Large intestine (tissue), 3 donors: ENCODE data around the gene ZNF428. TPM values are rescaled to one million over a fixed set of nuclear protein-coding genes. Genes with fewer than 3 reads are reported as not detected.
"Not testable (repeated sequence)": the region's sequence is repeated elsewhere in the genome, so short reads cannot be mapped to it uniquely, and the experiment has no call there.

ENCODE experiments used
- DNase-seq, 2 donors: peaks; one replicate each; pipeline versions ENCODE4 v3.0.0 to v3.0.0-alpha.2; 2013
- H3K27ac ChIP-seq: one replicate; pipeline ENCODE4 v1.5.1; 2013; ENCODE audit warnings: low read length
- H3K27me3 ChIP-seq: 2 replicates; pipeline ENCODE4 v1.6.1; 2013; ENCODE audit warnings: low read length; ENCODE audit not compliant: control insufficient read depth, insufficient read depth
- H3K36me3 ChIP-seq: 2 replicates; pipeline ENCODE4 v1.6.1; 2013; ENCODE audit warnings: low read length; ENCODE audit not compliant: control insufficient read depth, insufficient read depth
- H3K4me1 ChIP-seq: one replicate; pipeline ENCODE4 v1.6.1; 2013; ENCODE audit warnings: low read length; ENCODE audit not compliant: control insufficient read depth, insufficient read depth
- H3K4me3 ChIP-seq: one replicate; pipeline ENCODE4 v1.5.1; 2013; ENCODE audit warnings: low read length
- H3K9me3 ChIP-seq: one replicate; pipeline ENCODE4 v1.6.1; 2013; ENCODE audit warnings: mild to moderate bottlenecking, low read depth, low read length, moderate library complexity; ENCODE audit not compliant: control insufficient read depth
- WGBS: methylation state at CpG from one replicate; pipeline ENCODE4 v1.1.5; 2013; ENCODE audit warnings: low lambda C conversion rate; ENCODE audit not compliant: insufficient coverage; 5-methylcytosine and 5-hydroxymethylcytosine counted together
- polyA plus RNA-seq: library from polyadenylated mRNA; unstranded; fragments of 120-200 nt; gene quantifications from one replicate; pipeline ENCODE4 v1.2.1, GENCODE V29; 2013

The ZNF428 gene
- polyA plus RNA-seq, 1 donor: 40.4 TPM

DNA sequence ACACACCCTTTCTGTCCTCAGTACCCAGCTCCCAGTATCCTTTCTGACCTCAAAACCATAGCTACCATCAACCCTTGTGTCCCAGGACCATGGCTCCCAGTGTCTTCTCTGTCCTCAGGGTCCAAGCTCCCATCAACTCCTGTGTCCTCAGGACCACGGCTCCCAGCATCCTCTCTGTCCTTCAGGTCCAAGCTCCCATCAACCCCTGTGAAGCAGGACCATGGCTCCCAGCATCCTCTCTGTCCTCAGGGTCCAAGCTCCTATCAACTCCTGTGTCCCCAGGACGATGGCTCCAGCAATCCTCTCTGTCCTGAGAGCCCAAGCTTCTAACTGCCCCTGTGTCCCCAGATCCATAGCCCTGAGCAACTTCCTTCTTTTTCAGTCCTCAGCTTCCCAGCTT lies 21.9 kb upstream of the ZNF428 start:
- no peak overlapping the region for H3K27ac ChIP-seq
- no CpG with 5 or more reads among the region's 2 CpGs for WGBS
- no peaks in the 10 kb centered on the region for H3K9me3 ChIP-seq
- DNase-seq: no peak
- H3K4me1 ChIP-seq: peaks cover 4% of the 10 kb centered on the region
- H3K36me3 ChIP-seq: no peaks in the 10 kb centered on the region
- peaks cover 29% of the 10 kb centered on the region for H3K27me3 ChIP-seq
- H3K4me3 ChIP-seq: no peak overlapping the region

DNA sequence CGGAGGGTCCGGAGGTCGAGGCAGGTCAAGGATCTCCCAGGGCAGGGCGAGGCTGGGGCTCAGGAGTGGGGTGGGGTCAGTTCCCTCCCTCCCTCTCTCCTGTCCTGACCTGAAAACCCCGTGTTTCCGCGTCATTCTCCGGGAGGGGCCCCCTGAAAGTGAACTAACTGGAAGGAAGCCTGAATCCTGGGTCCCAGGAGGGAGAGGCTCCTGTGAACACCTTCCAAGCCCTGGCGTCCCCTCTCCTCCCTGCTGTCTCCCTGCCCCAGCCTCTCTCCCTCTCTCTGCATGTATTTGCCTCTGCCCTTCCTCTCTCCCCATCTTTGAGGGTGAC lies 21.0 kb upstream of the ZNF428 start:
- H3K27ac ChIP-seq: no peak overlapping the region
- WGBS: no CpG with 5 or more reads among the region's 9 CpGs
- no peak for DNase-seq

DNA sequence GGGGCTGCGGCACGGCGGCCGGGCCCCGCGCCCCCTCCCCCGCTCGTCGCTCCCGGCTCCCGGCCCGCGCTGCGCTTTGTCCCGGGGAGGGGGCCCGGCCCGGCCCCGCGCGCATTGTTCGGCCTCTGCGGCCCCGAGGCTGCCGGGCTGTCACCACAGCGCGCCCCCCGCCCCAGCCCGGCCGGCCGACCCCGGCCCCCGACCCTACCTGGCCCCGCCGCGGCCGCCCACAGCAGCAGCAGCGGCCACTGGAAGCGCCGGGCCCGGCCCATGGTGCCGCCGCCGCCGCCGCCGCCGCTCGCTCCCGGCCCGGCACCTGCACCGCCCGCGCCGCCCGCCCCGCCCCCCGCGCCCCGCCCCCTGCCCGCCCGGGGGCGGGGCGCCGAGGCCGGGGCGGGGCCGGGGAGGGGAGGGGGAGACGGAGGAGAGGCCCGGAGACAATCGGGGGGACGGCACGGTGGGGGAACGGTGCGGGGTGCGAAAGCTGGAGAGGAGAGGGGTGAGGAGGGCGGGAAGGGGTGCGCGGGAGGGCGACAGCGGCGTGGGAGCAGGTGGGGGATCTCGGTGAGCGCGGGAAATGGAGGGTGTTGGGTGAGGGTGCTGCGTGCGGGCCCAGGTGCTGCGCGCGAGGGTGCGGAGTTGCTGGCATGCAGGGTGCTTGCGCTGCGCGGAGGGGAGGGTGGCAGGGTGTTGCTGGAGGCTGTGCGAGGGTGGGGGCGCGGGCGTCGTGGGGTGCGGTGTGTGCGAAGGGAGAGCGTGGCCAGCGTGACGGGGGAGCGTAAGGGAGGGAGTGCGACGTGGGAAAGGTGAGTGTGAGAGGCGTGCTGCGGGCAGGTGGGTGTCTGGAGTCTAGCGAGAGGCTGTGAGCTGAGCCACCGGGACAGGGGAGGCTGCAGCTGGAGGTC lies 20.3 kb upstream of the ZNF428 start, which contains the start of gene CADM4:
TSS of gene CADM4 (minus strand) at position 332 of the 905 bp plus-strand sequence. CDS start at position 272, 60 bp downstream.
- WGBS: no CpG with 5 or more reads among the region's 110 CpGs
- Histone ChIP-seq H3K27ac (no peak within 1 kb of the TSS), H3K36me3 (no peaks in the 10 kb centered on the region), H3K4me1 (peaks cover 10% of the 10 kb centered on the region), H3K27me3 (peaks cover 29% of the 10 kb centered on the region), H3K4me3 (peak within 1 kb of the TSS; percentile 43), H3K9me3 (no peaks in the 10 kb centered on the region)
- peak in 1 of 2 donors; percentile 63 for DNase-seq

More for the DNA sequence above, 21.0 kb upstream of the ZNF428 start:
- peaks cover 29% of the 10 kb centered on the region for H3K27me3 ChIP-seq
- H3K4me3 ChIP-seq: peak overlapping the region; percentile 43
- no peaks in the 10 kb centered on the region for H3K36me3 ChIP-seq
- H3K4me1 ChIP-seq: peaks cover 4% of the 10 kb centered on the region
- H3K9me3 ChIP-seq: no peaks in the 10 kb centered on the region

DNA sequence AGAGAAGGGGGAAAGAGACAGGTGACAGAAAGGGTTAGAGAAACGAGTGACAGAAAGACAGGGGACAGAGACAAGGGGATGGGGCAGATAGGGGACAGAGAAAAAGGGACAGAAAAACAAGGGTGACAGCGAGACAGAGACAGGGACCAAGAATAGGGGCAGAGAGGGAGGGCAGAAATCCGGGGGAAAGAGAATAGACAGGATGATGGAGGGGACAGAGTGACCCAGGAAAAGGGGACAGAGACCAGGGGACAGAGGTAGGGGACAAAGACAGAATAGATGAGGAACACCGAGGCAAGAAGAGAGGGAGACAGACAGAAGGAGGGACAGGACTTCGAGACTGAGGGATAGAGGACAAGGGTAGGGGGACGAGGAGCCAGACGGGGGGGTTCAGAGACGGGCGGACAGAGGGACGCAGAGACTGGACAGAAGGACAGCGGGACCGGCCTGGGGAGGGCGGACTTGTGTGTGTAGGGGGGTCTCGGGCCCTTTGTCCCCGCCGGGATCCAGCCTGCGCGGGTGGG lies 19.6 kb upstream of the ZNF428 start:
- no peaks in the 10 kb centered on the region for H3K9me3 ChIP-seq
- WGBS: 13% methylated on average over 4 of the region's 18 CpGs
- no peak overlapping the region for H3K27ac ChIP-seq
- peaks cover 14% of the 10 kb centered on the region for H3K4me1 ChIP-seq
- no peaks in the 10 kb centered on the region for H3K36me3 ChIP-seq
- peaks cover 29% of the 10 kb centered on the region for H3K27me3 ChIP-seq
- no peak for DNase-seq
- no peak overlapping the region for H3K4me3 ChIP-seq

DNA sequence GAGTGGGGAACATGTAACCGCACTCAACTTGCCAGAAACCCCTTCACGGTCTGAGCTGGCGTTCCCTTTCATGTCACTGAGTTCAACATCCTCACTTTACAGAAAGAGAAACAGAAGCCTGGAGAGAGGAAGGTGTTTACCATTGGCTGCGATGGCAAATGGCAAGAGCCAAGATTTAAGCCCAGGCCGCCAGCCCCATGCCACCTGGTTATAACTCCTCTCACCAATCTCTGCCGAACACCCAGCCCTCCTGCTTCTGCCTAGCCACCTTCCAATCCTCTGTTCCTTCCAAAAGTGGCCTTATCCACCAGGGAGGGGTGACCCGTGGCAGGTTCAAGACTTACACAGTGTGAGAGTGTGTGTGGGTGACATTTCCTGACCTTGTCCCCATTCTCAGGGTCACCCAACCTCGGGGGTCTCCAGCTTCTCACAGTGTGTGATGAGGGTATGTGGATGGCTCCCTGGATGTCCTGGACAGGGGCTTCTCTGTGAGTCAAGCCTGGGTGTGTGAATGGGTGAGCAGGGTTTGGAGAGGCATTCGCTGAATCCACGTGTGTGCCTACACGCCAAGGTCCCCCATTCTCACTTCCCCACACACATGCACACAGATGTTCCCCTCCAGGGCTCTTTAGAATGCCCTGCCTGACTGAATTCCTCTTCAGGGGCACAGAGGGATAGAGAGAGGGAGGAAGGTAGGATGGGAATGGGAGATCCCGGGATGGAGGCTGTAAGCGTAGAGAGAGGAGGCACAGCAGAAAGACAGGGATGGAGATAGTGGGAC lies 19.0 kb upstream of the ZNF428 start:
- Histone ChIP-seq H3K27me3 (peaks cover 29% of the 10 kb centered on the region), H3K9me3 (no peaks in the 10 kb centered on the region), H3K4me1 (peaks cover 14% of the 10 kb centered on the region), H3K27ac (no peak overlapping the region), H3K36me3 (no peaks in the 10 kb centered on the region), H3K4me3 (no peak overlapping the region)
- WGBS: 80% methylated on average over 1 of the region's 13 CpGs
- no peak for DNase-seq

DNA sequence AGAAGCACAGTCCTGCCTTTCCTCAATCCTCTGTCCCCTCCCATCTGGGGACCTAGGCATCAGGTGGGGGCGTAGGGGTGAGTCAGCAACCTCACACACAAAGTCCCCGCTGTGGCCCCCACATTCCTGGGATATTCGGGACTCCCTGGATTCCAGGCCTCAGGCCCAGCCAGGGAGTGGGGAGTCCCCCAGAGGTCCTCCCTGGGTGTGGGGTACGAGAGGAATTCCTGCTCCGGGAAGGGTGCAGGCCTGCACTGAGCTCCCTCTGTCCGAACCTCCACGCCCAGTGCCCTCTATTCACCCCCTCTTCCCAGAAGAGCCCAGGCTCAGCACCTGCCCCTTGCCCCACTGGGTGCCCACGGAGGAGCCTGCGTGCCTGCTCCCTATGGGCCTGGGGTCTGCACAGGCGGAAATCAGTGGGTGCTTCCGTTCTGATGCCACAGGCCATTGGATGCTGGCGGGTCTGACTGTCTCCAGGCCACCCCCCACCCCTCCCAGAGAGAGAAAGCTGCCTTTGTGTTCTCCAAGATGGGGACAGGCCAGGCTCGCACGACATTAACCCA lies 16.8 kb upstream of the ZNF428 start:
- Histone ChIP-seq H3K27me3 (peaks cover 25% of the 10 kb centered on the region), H3K9me3 (no peaks in the 10 kb centered on the region), H3K27ac (no peak overlapping the region), H3K4me3 (no peak overlapping the region), H3K36me3 (no peaks in the 10 kb centered on the region), H3K4me1 (peaks cover 14% of the 10 kb centered on the region)
- peak in 1 of 2 donors; percentile 8 for DNase-seq
- no CpG with 5 or more reads among the region's 14 CpGs for WGBS

DNA sequence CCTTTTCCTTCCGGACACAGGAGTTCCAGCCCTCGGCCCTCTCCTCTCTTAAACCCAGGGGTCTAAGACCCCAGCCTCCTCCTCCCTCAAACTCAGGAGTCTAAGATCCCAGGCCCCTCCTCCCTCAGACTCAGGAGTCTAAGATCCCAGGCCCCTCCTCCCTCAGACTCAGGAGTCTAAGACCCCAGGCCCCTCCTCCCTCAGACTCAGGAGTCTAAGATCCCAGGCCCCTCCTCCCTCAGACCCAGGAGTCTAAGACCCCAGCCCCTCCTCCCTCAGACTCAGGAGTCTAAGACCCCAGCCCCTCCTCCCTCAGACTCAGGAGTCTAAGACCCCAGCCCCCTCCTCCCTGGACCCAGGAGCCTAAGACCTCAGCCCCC lies 16.1 kb upstream of the ZNF428 start:
- H3K27ac ChIP-seq, H3K9me3 ChIP-seq, DNase-seq, H3K36me3 ChIP-seq: not testable (repeated sequence)
- Histone ChIP-seq H3K4me1 (peaks cover 14% of the 10 kb centered on the region), H3K27me3 (peaks cover 23% of the 10 kb centered on the region), H3K4me3 (peak overlapping the region; percentile 43)
- WGBS: no CpG with 5 or more reads among the region's 2 CpGs

DNA sequence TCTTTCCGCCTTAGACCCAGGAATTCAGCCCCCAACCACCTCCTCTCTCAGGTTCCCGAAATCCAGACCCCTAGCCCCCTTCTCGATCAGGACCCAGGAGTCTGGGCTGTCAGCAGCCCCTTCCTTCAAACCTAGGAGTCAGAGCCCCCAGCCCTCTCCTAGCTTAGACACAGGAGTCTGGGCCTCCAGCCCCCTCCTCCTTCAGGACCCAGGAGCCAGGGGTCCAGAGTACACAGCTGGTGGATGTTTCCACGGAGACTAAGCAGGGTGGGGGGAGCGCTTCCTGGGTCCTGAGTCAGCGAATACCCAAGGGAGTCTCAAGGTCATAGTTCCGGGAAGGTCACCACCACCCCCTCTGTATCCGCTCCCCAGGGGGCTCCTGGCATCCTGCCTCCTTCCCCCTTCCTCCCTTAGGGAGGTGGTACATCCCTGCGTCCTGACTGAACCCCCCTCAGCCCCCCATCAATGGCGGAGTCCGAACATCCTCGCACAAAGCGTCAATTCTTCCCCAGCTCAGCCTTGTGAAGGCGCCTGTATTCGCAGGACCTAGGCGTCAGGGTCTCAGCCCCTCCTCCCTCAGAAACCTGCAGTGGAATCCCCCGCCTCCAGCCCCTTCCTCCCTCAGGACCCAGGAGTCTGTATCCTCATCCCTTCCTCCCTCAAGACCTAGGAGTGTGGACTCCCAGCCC lies 15.6 kb upstream of the ZNF428 start:
- Histone ChIP-seq H3K4me3 (peak overlapping the region; percentile 43), H3K36me3 (no peaks in the 10 kb centered on the region), H3K27me3 (peaks cover 18% of the 10 kb centered on the region), H3K9me3 (no peaks in the 10 kb centered on the region), H3K27ac (no peak overlapping the region), H3K4me1 (peaks cover 10% of the 10 kb centered on the region)
- peak; percentile 64 to 81 for DNase-seq
- no CpG with 5 or more reads among the region's 17 CpGs for WGBS

DNA sequence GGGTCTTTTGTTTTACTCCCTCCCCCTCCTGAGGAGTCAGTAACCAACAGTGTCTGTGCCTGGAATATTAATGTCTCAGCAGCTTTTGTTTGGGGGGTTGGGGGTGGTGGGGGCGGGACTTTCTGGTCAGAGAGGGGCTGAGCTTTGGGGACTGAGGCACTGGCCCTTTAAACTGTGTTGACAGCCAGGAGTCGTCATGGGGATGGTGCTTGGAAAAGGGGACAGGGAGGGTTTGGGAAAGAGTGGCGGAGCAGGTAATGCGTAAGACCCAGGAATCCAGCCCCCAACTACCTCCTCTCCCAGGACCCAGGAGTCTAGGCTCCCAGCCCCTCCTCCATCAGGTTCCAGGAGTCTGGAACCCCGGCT lies 15.1 kb upstream of the ZNF428 start:
- Histone ChIP-seq H3K4me1 (peaks cover 10% of the 10 kb centered on the region), H3K27ac (no peak overlapping the region), H3K9me3 (no peaks in the 10 kb centered on the region), H3K27me3 (peaks cover 15% of the 10 kb centered on the region), H3K36me3 (no peaks in the 10 kb centered on the region), H3K4me3 (peak overlapping the region; percentile 43)
- DNase-seq: peak in 1 of 2 donors; percentile 12
- WGBS: no CpG with 5 or more reads among the region's 5 CpGs

DNA sequence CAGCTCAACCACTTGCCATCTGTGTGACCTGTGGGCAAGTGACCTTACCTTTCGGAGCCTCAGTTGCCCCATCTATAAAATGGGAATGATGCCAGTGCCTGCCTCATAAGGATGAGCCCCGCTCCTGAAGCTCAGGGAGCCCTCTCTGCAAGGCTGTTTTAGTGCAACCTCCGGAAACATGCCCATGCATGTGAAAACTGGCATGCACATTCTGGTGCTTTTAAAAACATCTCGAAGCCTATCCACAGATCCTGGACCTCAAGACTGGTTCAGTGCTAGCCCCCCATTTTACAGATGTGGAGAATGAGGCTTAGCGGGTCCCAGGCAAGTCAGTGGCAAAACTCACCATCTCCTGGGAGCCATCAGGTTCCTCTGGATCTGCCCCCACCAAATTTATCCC lies 14.6 kb upstream of the ZNF428 start:
- WGBS: no CpG with 5 or more reads among the region's 5 CpGs

More for the DNA sequence above, 14.6 kb upstream of the ZNF428 start:
- H3K27me3 ChIP-seq: peaks cover 13% of the 10 kb centered on the region
- H3K4me3 ChIP-seq: no peak overlapping the region
- peaks cover 10% of the 10 kb centered on the region for H3K4me1 ChIP-seq
- no peak overlapping the region for H3K27ac ChIP-seq
- H3K36me3 ChIP-seq: no peaks in the 10 kb centered on the region
- no peak for DNase-seq
- no peaks in the 10 kb centered on the region for H3K9me3 ChIP-seq
